HG02938 (cell line): ENCODE results near the gene PAGE4.

Source experiments
- ATAC-seq: cut with Tn5 transposase; IDR thresholded peaks from one replicate; pipeline ENCODE4 v1.9.1; 2021; ENCODE audit warnings: mild to moderate bottlenecking, moderate library complexity; ENCODE audit not compliant: unreplicated experiment

The PAGE4 gene

GRCh38 chrX:49868739-49869138, 39.6 kb downstream of the PAGE4 start:
- no peak for ATAC-seq

GRCh38 chrX:49876750-49877149, 47.6 kb downstream of the PAGE4 start:
- ATAC-seq = no peak

- ATAC-seq = no peak
These were observed 48.4 kb downstream of the PAGE4 start for GRCh38 chrX:49877397-49878101.

- no peak for ATAC-seq
These were observed 49.2 kb downstream of the PAGE4 start for GRCh38 chrX:49878128-49878833.

- ATAC-seq = peak; percentile 82
These were observed 49.9 kb downstream of the PAGE4 start, which contains the start of gene USP27X for GRCh38 chrX:49878834-49879655. USP27X (plus strand) TSS chrX:49879484; CDS start chrX:49880308, 824 bp downstream.

- ATAC-seq = peak; percentile 11
These were observed 50.7 kb downstream of the PAGE4 start for GRCh38 chrX:49879656-49880277.

GRCh38 chrX:49880668-49881067, 51.6 kb downstream of the PAGE4 start:
- no peak for ATAC-seq
